ENCODE results near the gene PTPN1.

DNA sequence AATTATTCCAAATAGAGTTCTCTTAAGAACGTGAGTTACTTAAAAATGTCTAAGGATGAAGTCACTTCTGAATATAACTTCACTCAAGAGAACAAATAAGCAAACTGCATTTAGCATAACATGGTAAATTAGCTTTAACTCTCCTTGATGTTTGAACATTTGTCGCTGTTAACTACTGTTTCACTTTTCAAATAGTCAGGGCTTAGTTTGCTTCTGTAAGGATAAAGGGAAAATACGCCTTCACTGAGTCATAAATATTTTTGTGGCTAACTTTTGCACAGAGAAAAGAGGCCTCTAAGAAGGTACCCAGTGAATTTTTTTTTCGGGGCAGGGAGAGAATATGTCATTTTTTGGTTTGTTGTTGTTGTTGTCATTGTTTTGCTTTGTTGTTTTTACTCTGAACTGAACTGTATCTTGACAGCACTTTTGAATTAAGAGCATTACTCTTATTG is 8.1 kb downstream of the PTPN1 start:
- TF ChIP-seq, protein P1, sequence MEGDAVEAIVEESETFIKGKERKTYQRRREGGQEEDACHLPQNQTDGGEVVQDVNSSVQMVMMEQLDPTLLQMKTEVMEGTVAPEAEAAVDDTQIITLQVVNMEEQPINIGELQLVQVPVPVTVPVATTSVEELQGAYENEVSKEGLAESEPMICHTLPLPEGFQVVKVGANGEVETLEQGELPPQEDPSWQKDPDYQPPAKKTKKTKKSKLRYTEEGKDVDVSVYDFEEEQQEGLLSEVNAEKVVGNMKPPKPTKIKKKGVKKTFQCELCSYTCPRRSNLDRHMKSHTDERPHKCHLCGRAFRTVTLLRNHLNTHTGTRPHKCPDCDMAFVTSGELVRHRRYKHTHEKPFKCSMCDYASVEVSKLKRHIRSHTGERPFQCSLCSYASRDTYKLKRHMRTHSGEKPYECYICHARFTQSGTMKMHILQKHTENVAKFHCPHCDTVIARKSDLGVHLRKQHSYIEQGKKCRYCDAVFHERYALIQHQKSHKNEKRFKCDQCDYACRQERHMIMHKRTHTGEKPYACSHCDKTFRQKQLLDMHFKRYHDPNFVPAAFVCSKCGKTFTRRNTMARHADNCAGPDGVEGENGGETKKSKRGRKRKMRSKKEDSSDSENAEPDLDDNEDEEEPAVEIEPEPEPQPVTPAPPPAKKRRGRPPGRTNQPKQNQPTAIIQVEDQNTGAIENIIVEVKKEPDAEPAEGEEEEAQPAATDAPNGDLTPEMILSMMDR (IDR thresholded peaks at IDR 0.05), result no peak
- TF ChIP-seq POLR2A (IDR thresholded peaks at IDR 0.05), result no peak

All from thyroid gland (tissue), 4 donors.